GM21737 (cell line): ENCODE measurements around the gene CCL2.
"Not testable (repeated sequence)": the region's sequence is repeated elsewhere in the genome, so short reads cannot be mapped to it uniquely, and the experiment has no call there.

Experiments used
- ATAC-seq: cut with Tn5 transposase; IDR thresholded peaks from one replicate; pipeline ENCODE4 v1.9.1; 2021; ENCODE audit warnings: mild to moderate bottlenecking, moderate library complexity; ENCODE audit not compliant: unreplicated experiment

CCL2 gene

DNA sequence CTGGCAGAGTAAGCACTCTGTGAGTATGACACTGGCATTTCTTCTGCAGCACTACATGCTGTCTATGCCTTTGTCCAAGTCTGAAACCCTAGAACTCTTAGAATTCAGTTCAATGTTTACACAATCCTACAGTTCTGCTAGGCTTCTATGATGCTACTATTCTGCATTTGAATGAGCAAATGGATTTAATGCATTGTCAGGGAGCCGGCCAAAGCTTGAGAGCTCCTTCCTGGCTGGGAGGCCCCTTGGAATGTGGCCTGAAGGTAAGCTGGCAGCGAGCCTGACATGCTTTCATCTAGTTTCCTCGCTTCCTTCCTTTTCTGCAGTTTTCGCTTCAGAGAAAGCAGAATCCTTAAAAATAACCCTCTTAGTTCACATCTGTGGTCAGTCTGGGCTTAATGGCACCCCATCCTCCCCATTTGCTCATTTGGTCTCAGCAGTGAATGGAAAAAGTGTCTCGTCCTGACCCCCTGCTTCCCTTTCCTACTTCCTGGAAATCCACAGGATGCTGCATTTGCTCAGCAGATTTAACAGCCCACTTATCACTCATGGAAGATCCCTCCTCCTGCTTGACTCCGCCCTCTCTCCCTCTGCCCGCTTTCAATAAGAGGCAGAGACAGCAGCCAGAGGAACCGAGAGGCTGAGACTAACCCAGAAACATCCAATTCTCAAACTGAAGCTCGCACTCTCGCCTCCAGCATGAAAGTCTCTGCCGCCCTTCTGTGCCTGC lies at the start of gene CCL2:
TSS of gene CCL2 (plus strand) at position 635 of the 730 bp plus-strand sequence. CDS start at position 700, 65 bp downstream.
- no peak for ATAC-seq

DNA sequence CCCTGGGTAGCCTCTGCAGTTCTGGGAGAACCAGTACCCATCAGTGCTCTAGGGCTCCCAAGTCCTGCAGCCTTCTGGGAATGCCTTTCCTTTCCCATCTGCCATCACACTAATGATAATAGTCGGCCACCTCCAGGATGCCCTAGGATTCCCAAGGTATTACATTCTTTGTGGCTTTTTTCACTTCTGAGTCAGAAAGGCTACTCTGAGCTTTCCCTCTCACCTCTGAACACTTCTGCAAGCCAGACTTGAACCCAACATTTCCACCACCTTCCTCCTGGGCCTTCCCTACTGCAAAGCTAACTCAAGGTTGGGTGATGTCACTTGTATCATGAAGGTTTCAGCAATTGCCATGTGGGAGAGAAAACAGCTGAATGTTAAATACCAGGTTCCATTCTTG lies 49.7 kb upstream of the CCL2 start:
- no peak for ATAC-seq

DNA sequence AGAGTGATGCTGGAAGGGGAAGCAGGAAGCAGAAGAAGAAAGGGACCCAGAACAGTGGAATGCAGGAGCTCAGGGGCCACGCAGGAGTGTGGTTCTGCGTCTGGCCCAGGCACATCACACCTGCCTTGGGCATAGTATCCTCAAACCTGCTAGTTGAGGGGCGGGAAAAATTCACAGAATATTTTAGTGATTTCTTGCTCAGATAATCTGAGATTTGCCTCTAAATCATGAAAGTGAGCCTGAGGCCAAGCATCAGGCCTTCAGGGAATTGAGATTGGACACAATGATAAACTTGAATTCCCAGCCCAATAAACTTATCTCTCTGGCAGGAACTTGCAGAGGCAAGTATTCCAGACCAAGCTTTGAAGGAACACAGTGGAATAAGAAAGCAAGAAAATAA lies 48.5 kb upstream of the CCL2 start:
- no peak for ATAC-seq

DNA sequence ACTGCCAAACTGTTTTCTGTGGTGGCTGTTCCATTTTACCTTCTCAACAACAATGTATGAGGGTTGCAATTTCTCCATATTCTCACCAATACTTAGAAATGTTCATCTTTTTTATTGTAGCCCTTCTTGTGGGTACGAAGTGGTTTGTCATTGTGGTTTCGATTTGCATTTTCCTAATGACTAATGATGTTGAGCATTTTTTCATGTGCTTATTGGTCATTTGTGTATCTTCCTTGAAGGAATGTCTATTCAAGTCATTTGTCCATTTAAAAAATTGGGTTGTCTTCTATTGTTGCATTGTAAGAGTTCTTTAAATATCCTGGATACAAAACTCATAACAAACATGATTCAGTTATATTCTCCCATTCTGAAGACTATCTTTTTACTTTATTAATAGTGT lies 47.5 kb upstream of the CCL2 start:
- no peak for ATAC-seq

DNA sequence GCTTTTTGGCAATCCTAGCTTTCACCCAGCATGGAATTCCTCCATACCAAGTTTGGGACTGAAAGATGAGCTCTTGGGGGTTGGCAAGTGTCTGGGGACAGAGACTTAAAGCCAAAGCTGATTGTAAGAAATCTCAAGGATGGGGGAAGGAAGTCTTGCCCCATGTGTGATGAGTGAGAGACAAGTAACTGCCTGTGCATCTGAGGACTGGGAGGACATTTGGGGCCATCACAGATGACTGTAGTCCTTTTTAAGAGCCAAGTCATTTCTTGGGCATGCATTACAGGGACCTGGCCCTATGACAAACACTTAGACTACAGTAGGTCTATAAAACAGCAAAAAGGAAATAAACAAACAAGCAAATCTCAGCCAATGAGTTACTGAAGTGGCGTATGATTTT lies 36.3 kb upstream of the CCL2 start:
- no peak for ATAC-seq

DNA sequence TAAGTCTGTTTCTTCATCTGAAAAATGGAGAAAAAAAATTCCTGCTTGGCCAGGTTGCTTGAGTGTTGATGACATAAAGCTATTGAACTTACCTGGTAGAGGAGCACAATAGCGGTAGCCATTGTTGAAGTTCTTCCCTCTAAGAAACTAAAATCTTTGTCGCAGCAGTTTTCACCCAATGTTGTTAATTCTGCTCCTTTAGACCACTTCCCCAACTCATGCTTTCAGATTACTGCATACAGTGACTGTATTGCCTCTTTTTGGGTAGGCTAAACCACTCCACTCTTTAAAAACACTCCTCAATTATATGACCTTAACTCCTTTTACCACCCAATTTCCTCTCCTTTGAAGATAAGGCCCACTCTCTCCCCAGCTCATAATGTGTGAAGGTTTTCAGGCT lies 35.7 kb upstream of the CCL2 start:
- no peak for ATAC-seq

DNA sequence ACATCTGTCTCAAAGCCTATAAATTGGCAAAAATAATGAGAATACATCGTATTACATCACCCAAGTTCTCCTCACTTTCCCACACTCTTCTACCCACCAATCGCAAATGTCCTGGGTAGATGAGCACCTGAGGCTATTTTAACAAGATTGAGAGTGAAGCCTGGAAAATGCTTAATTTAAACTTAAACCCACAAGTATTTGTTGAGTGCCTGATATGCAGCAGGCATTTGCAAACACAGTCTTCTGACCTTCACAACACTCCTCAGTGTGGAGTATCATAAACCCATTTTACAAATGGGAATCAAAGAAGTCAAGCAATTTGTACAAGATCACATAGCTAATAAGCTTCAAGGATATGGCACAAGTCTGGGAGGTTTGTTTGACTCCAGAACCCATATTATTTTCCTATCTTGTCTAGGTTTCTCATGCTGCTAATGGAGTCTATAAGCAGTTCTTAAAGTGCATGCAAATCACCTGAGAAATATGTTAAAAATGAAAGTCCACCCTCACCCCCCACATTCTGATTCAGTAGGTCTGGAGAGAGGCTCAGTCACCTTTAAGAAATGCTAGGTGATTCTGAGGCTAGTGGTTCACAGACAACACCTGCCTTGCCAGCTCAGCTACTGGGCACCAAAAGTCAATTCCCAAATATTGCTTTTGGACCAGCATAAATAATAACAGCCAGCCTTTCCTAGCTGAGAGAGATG lies 34.9 kb upstream of the CCL2 start:
- ATAC-seq: no peak

DNA sequence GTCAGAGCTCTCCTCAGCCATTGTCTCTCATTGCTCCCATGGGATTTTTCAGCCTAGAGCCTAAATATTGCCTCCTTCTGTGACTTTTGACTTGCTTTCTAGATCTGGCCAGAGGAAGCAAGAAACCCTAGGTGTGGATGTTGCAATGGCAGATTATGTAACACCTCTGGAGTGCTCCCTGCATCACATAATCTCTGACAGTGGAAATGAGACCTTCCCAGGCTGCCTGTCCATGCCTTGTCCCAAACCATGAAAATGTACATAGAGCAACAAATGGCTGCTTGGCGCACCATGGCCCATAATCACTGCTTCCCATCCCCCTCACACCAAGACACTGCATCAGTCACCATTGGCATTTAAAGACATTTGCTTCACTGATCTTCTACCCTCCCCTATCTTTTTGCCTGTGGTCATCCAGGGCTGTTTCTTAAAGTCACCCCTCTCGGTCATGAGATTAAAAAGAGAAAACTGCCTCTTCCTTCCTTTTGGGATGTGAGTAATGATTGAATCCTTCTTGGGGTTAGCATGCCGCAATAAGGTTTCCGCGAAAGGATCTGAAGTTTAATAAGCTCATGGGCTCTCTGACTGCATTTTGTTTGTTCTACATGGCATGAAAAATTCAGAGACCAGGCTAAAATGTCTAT lies 34.2 kb upstream of the CCL2 start:
- ATAC-seq: no peak

DNA sequence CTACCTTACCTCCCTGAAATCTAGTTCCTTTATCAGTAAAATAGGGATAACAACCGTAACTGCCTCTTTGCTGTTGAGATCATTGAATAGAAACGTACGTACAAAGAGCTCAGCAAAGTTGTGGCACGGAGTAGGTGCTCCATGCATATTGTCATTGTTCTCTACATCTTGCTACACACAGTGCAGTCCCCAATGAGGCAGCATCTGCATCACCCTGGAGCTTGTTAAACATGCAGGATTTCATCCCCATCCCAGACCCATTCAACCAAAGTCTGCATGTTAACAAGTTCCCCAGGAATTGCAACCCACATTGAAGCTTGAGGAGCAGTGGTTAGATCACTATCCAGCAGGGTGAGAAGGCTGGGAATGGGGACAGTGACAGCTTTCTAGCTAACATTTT lies 33.7 kb upstream of the CCL2 start:
- ATAC-seq: no peak

DNA sequence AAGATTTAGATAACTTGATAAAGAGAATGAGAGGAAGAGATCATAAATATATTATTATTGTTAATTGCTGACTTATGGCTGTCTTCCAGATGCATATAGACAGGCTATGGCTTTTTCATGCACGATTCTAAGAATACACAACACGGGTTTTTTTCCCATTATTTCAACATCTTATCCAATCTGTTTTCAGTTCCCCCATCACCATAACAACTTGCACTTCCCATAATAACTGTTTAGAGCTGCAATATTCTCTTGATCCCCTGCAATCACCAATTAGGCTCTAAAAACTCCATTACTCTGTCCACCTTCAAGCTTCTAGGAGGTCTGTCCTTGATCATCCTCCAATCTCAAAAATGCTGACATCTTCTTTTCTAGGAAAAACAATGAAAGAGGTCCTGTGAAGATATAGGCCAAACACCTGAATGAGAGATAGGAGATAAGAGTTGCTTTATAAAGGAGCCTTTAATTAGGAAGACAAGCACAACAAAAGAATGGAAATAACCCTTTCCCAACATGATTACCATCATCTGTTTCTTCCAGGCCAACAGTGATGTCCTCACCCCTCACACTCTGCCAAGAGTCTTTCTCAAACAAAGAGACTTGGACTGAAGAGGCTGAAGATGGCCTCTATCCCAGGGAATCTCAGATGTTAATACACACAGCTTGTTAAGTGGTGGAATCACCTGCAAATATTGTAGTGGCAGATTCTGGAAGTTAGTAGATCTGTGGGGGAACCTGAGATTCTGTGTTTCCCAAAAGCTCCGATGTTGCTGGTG lies 32.2 kb upstream of the CCL2 start:
- no peak for ATAC-seq

DNA sequence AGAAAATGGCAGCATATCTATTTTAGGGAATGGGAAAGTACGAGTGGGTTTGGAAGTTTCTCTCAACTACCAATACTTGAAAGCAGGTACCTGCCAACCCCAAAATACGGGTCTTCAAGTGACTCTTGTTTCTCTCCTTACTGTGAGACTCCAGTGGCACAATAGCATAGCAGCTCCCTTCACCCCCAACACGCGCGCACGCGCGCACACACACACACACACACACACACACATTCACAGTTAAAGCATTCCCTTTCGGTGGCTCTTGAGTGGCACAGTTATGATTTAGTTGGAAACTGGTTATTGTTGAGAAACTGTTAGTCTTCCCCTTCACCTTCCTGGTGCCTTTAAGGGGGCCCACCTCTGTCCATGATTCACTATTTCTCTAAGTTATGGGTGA lies 30.0 kb upstream of the CCL2 start:
- no peak for ATAC-seq

DNA sequence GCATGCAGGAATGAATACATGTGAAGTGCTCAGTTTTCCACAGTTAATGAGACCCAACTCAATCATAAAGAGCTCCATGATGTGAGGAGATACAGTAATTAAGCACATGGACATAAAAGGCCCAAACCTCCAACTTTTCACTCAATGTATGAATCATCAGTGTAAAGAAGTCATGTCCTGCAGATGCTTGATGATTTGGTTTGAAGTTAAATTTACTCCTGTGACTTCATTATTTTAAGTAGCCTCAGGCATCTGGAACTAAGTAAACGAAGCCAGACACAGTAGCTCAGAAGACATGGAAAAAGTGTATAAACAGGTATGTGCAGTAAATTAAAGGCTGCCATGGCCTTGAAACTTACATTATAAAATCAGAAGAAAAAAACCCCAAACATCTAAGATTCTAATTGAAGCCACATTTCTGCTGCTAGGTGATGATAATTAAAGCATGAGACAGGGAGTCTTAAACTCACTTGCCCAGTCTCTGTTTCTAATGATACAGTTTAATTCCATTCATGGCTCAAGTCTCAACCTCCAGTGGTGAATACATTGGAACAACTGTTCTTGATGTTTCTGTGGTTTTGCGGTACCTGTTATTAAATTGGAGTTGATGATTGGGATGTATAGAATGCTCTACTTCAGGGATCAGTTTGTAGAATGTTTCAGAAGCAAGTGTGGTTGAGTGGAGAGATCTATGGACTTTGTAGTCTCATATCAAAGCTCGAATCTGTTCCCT lies 28.9 kb upstream of the CCL2 start:
- ATAC-seq: no peak

DNA sequence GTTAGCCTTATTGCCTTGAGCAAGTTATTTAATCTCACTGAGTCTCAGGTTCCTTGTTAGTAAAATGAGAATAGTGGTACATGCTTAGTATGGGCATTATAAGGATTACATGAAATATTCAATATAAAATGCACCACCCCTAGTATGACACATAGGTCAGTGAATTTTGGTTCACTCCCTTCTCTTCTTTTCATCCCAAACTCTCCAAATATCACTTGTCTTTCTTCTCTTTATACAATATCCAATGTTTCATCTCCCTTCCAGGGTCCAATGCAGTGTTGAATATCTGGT lies 28.4 kb upstream of the CCL2 start:
- ATAC-seq: no peak

DNA sequence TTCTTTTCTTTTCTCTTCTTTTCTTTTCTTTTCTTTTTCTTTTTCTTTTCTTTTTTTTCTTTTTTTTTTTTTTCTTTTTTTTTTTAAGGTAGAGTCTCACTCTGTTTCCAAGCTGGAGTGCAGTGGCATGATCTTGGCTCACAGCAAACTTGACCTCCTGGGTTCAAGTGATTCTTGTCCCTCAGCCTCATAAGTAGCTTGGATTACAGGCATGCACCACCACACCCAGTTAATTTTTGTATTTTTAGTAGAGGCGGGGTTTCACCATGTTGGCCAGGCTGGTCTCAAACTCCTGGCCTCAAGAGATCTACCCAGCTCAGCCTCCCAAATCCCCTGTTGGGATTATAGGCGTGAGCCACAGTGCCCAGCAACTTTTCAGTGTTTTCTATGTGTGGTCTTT lies 27.8 kb upstream of the CCL2 start:
- not testable (repeated sequence) for ATAC-seq

DNA sequence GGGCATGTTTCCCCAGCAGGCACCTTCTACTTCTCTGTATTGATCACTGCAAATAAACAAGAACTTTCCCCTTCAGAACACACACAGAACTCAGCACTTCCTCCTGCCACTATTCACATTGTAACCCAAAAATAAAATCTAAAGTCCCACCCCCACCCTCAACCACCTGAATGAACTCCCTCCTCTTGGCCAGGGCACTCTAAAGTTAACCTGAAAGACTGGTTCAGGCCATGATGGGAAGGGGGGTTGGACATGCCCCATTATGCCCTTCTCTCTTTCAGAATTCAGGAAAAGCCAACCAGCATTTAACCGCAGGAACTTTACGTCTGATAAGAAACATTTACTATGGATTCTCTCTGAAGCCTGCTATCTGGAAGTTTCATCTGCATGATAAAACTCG lies 27.4 kb upstream of the CCL2 start:
- no peak for ATAC-seq

DNA sequence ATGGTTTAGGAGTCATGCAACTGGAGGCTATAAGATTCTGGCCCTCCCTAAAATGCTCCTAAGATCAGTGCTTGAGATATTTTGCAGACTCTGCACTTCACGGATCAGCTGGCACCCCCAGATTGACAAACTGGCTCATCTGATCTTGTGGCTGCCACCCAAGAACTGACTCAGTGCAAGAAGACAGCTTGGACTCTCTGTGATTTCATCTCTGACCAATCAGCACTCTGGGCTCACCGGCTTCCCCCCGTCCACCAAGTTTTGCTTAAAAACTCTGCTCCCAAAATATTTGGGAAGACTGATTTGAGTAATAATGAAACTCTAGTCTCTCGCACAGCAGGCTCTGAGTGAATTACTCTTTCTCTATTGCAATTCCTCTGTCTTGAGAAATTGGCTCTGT lies 26.3 kb upstream of the CCL2 start:
- ATAC-seq: no peak

DNA sequence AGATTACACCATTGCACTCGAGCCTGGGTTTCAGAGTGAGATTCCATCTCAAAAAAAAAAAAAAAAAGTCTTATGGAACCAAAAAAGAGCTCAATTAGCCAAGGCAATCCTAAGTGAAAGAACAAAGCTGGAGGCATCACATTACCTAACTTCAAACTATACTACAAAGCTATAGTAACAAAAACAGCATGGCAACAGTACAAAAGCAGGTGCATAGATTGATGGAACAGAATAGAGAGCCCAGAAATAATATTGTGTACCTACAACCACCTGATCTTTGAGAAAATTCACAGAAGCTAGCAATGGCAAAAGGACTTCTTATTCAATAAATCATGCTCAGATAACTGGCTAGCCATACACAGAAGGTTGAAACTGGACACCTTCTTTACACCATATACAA lies 24.7 kb upstream of the CCL2 start:
- no peak for ATAC-seq

DNA sequence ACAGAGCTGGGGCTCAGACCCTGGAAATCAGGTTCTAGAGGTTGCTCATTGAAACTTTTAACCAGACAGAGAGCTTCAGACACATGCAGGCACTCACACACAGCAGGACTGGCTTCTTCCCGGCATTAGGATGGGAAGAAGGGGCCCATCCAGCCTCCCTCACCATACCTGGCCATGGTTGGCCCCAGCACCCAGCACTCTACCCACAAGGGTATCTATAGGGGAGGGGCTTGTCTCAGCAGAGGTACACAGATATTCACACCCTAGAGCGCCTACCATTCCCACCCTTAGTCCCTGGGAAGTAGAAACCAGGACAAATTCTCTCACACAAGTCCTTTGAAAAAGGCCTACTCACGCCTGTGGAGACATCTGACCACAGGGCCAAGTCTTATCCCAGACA lies 20.5 kb upstream of the CCL2 start:
- ATAC-seq: no peak

DNA sequence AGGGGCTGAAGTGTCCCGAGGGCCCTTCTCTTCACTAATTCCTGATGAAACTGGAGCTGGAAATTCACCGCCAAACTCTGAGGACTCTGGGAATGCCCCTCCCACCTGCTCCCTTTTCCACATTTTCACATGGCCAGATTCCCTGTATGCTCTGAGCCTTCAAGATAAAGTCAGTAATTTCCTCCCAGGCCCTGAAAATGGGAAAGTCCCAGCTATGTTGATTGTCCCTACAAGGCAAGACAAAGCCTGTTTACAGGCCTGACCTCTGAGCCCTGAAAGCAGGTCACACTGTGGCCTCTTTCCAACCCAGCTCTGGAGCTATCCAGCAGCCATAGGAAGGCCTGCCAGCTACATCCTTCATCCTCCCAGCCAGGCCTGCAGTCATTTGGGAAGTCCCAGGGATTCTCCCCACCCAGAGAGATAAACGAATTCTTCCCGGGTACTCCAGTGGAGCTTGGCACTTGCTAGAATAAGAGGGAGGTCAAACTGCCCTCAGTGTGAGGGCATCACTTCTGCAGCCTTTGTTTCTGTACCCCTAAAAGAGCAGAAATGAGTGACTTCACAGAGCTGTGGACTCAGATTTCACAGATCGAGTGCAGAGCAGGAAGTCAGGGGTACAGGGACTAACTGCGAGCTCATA lies 19.6 kb upstream of the CCL2 start:
- no peak for ATAC-seq

DNA sequence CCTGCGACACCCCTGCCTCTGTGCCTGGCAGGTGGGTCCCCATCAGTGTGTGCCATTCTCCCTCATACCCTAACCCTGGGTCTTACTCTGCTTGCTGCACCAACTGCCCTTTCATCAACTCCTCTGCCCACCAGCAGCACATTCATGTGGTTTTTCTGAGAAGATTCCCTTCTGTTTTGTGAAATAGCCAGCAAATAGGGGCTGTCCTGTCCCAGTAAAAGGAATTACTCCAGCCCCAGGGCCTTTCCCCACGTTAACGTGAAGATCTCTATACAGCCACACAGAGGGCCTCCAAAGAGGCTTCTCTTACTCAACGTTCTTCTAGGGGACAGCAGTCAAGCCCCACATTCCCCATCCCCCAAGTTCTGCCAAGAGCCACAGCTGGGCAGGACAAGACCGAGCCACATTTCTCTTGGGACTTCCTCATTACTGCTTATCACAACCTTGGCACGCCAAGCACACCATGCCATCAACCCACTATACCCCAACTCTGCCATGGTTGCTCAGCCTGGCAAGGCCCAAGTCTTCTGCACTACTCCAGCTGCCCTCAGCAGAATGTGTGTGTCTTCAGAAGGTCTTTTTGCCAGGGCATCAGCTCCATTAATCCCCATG lies 18.7 kb upstream of the CCL2 start:
- no peak for ATAC-seq
